ENCODE data around the gene PDZD4. TPM values are rescaled to one million over a fixed set of nuclear protein-coding genes. Genes with fewer than 3 reads are reported as not detected.
A peak's percentile ranks its signal among the peaks of the same experiment; 100 is the strongest.

PDZD4 gene
- 15.1 TPM for total RNA-seq

- DNase-seq (ENCODE audit: low spot score), result no peak
Observed at GRCh38 chrX:153829799-153830639, at the start of gene PDZD4. Gene PDZD4 (minus strand): TSS chrX:153830544. CDS start chrX:153830298, 246 bp downstream.

- DNase-seq (ENCODE audit: low spot score), result no peak
Observed at GRCh38 chrX:153879741-153880439, 49.5 kb upstream of the PDZD4 start.

GRCh38 chrX:153878969-153879653 lies 48.8 kb upstream of the PDZD4 start:
- no peak for DNase-seq (ENCODE audit: low spot score)

GRCh38 chrX:153878345-153878744 lies 48.0 kb upstream of the PDZD4 start:
- no peak for DNase-seq (ENCODE audit: low spot score)

GRCh38 chrX:153877571-153878261 lies 47.4 kb upstream of the PDZD4 start:
- no peak for DNase-seq (ENCODE audit: low spot score)

- no peak for DNase-seq (ENCODE audit: low spot score)
Observed at GRCh38 chrX:153876112-153876491, 45.8 kb upstream of the PDZD4 start.

GRCh38 chrX:153875391-153876111 lies 45.2 kb upstream of the PDZD4 start:
- peak; percentile 51 for DNase-seq (ENCODE audit: low spot score)

GRCh38 chrX:153874366-153875125 lies 44.2 kb upstream of the PDZD4 start:
- DNase-seq (ENCODE audit: low spot score), result no peak

GRCh38 chrX:153874085-153874365 lies 43.7 kb upstream of the PDZD4 start:
- no peak for DNase-seq (ENCODE audit: low spot score)

- DNase-seq (ENCODE audit: low spot score), result no peak
Observed at GRCh38 chrX:153873282-153874084, 43.1 kb upstream of the PDZD4 start.

GRCh38 chrX:153871946-153872878 lies 41.9 kb upstream of the PDZD4 start:
- DNase-seq (ENCODE audit: low spot score), result no peak

GRCh38 chrX:153871451-153871850 lies 41.1 kb upstream of the PDZD4 start:
- no peak for DNase-seq (ENCODE audit: low spot score)

- no peak for DNase-seq (ENCODE audit: low spot score)
Observed at GRCh38 chrX:153870791-153871360, 40.5 kb upstream of the PDZD4 start.

GRCh38 chrX:153870288-153870690 lies 39.9 kb upstream of the PDZD4 start:
- no peak for DNase-seq (ENCODE audit: low spot score)

GRCh38 chrX:153869473-153870287 lies 39.3 kb upstream of the PDZD4 start:
- no peak for DNase-seq (ENCODE audit: low spot score)

GRCh38 chrX:153868576-153869472 lies 38.5 kb upstream of the PDZD4 start:
- no peak for DNase-seq (ENCODE audit: low spot score)

Data from mucosa of gallbladder (tissue), 1 donor.